Measurements from ENCODE around the gene CEP83. TPM values are rescaled to one million over a fixed set of nuclear protein-coding genes. Genes with fewer than 3 reads are reported as not detected.

Gene CEP83
- total RNA-seq, 2 donors from 2014 or later, result 6.8 to 26.5 TPM

GRCh38 chr12:94261119-94261518, 198.5 kb downstream of the CEP83 start:
- TF ChIP-seq POLR2AphosphoS5 (IDR thresholded peaks at IDR 0.05) (no peak), POLR2A (IDR thresholded peaks at IDR 0.05) (no peak), CTCF (IDR thresholded peaks at IDR 0.05) (no peak)
- intact Hi-C loops (cut with DNase I), result loop anchor here (1.0 kb wide), 1 partner anchor 21 kb away; no protein-coding TSS in a partner anchor
- Histone ChIP-seq H3K9me3 (no peaks in the 10 kb centered on the region), H3K27ac (no peak overlapping the region), H3K27me3 (replicated peaks; ENCODE audit: insufficient read depth) (no peaks in the 10 kb centered on the region), H3K4me3 (no peak overlapping the region), H3K36me3 (no peaks in the 10 kb centered on the region), H3K4me1 (replicated peaks) (no peaks in the 10 kb centered on the region)
- WGBS, result 93% methylated on average over 2 of the region's 2 CpGs
- no peak for DNase-seq (ENCODE audit: low spot score)

- TF ChIP-seq POLR2A (IDR thresholded peaks at IDR 0.05) (no peak), POLR2AphosphoS5 (IDR thresholded peaks at IDR 0.05) (no peak), CTCF (IDR thresholded peaks at IDR 0.05) (no peak)
- no peaks in the 10 kb centered on the region for H3K4me1 ChIP-seq (replicated peaks)
- intact Hi-C loops (cut with DNase I), result loop anchor here (1.0 kb wide), 1 partner anchor 20 kb away; no protein-coding TSS in a partner anchor
- no peaks in the 10 kb centered on the region for H3K9me3 ChIP-seq
- H3K36me3 ChIP-seq, result no peaks in the 10 kb centered on the region
- 83% methylated on average over 13 of the region's 13 CpGs for WGBS
- no peak for DNase-seq (ENCODE audit: low spot score)
- no peaks in the 10 kb centered on the region for H3K27me3 ChIP-seq (replicated peaks; ENCODE audit: insufficient read depth)
- H3K4me3 ChIP-seq, result no peak overlapping the region
- H3K27ac ChIP-seq, result no peak overlapping the region
These were observed 198.9 kb downstream of the CEP83 start for GRCh38 chr12:94260717-94261116.

GRCh38 chr12:94260017-94260416, 199.7 kb downstream of the CEP83 start:
- Histone ChIP-seq H3K27me3 (replicated peaks; ENCODE audit: insufficient read depth) (no peaks in the 10 kb centered on the region), H3K4me3 (no peak overlapping the region), H3K9me3 (no peaks in the 10 kb centered on the region), H3K36me3 (no peaks in the 10 kb centered on the region), H3K27ac (no peak overlapping the region), H3K4me1 (replicated peaks) (no peaks in the 10 kb centered on the region)
- no peak for DNase-seq (ENCODE audit: low spot score)
- intact Hi-C loops (cut with DNase I), result no loop called here
- TF ChIP-seq POLR2AphosphoS5 (IDR thresholded peaks at IDR 0.05) (no peak), CTCF (IDR thresholded peaks at IDR 0.05) (no peak), POLR2A (IDR thresholded peaks at IDR 0.05) (no peak)
- WGBS, result 96% methylated on average over 3 of the region's 3 CpGs

GRCh38 chr12:94258593-94258992, 201.1 kb downstream of the CEP83 start:
- Histone ChIP-seq H3K27ac (no peak overlapping the region), H3K36me3 (no peaks in the 10 kb centered on the region), H3K9me3 (no peaks in the 10 kb centered on the region), H3K27me3 (replicated peaks; ENCODE audit: insufficient read depth) (no peaks in the 10 kb centered on the region), H3K4me1 (replicated peaks) (no peaks in the 10 kb centered on the region), H3K4me3 (no peak overlapping the region)
- 75% methylated on average over 2 of the region's 2 CpGs for WGBS
- TF ChIP-seq POLR2AphosphoS5 (IDR thresholded peaks at IDR 0.05) (no peak), POLR2A (IDR thresholded peaks at IDR 0.05) (no peak), CTCF (IDR thresholded peaks at IDR 0.05) (no peak)
- DNase-seq (ENCODE audit: low spot score), result no peak
- intact Hi-C loops (cut with DNase I), result no loop called here

Other genes starting within 250 kb of the CEP83 start
- gene TMCC3, start 190.7 kb upstream of the CEP83 start, total RNA-seq, result 10 to 100 TPM; 13.5 to 15.4 TPM

Measured in prostate gland (tissue), 2 donors.